HepG2 (cell line): ENCODE data around the gene NTS.

Experiments
- CTCF ChIP-seq: sonication (generic); formaldehyde crosslinking; IDR thresholded peaks from 2 replicates; pipeline ENCODE4 v1.5.0; 2020; ENCODE audit warnings: mild to moderate bottlenecking, missing genetic modification reagents, moderate library complexity
- DNMT1 ChIP-seq: sonication (generic); formaldehyde crosslinking; IDR thresholded peaks from 2 replicates; pipeline ENCODE4 v1.5.1; 2020; ENCODE audit warnings: mild to moderate bottlenecking, missing genetic modification reagents
- FOXO4 ChIP-seq: sonication (generic); formaldehyde crosslinking; conservative IDR thresholded peaks from 2 replicates; pipeline ENCODE4 v1.8.1; 2023; ENCODE audit warnings: missing genetic modification reagents
- HOXA9 ChIP-seq: sonication (generic); formaldehyde crosslinking; IDR thresholded peaks from 2 replicates; pipeline ENCODE4 v1.8.1; 2022; ENCODE audit warnings: missing genetic modification reagents, mild to moderate bottlenecking, moderate library complexity, borderline replicate concordance
- MAFG ChIP-seq: sonication (generic); formaldehyde crosslinking; IDR thresholded peaks from 2 replicates; pipeline ENCODE4 v1.5.1; 2020; ENCODE audit warnings: mild to moderate bottlenecking, missing genetic modification reagents
- NFE2 ChIP-seq: sonication (generic); formaldehyde crosslinking; IDR thresholded peaks from 2 replicates; pipeline ENCODE4 v1.4.0; 2020; ENCODE audit warnings: missing genetic modification reagents
- PRDM10 ChIP-seq: sonication (generic); formaldehyde crosslinking; IDR thresholded peaks from 2 replicates; pipeline ENCODE4 v1.4.0; 2020; ENCODE audit warnings: low read depth, missing genetic modification reagents
- SP140L ChIP-seq: sonication (generic); formaldehyde crosslinking; IDR thresholded peaks from 2 replicates; pipeline ENCODE4 v1.4.0; 2020; ENCODE audit warnings: missing genetic modification reagents, borderline replicate concordance
- TIGD3 ChIP-seq: sonication (generic); formaldehyde crosslinking; IDR thresholded peaks from 2 replicates; pipeline ENCODE4 v1.5.1; 2020; ENCODE audit warnings: mild to moderate bottlenecking, missing genetic modification reagents, borderline replicate concordance
- TSC22D2 ChIP-seq: sonication (generic); formaldehyde crosslinking; IDR thresholded peaks from 2 replicates; pipeline ENCODE4 v1.5.1; 2020; ENCODE audit warnings: missing genetic modification reagents, mild to moderate bottlenecking, borderline replicate concordance
- ZNF777 ChIP-seq: sonication (generic); formaldehyde crosslinking; IDR thresholded peaks from 2 replicates; pipeline ENCODE4 v1.4.0; 2020; ENCODE audit warnings: missing genetic modification reagents

GRCh38 chr12:85833579-85833978, 40.5 kb upstream of the NTS start:
- TF ChIP-seq FOXO4 (CRISPR knock-in tag): no peak
- no peak for TF ChIP-seq TSC22D2 (CRISPR knock-in tag)
- TF ChIP-seq TIGD3 (CRISPR knock-in tag): no peak
- TF ChIP-seq MAFG (CRISPR knock-in tag): no peak
- TF ChIP-seq DNMT1 (CRISPR knock-in tag): no peak
- TF ChIP-seq PRDM10 (CRISPR knock-in tag): no peak
- no peak for TF ChIP-seq SP140L
- no peak for TF ChIP-seq CTCF (CRISPR knock-in tag)
- TF ChIP-seq ZNF777 (CRISPR knock-in tag): no peak
- no peak for TF ChIP-seq HOXA9 (CRISPR knock-in tag)
- no peak for TF ChIP-seq NFE2
